Measurements from ENCODE around the gene PTGER2.

Gene PTGER2

DNA sequence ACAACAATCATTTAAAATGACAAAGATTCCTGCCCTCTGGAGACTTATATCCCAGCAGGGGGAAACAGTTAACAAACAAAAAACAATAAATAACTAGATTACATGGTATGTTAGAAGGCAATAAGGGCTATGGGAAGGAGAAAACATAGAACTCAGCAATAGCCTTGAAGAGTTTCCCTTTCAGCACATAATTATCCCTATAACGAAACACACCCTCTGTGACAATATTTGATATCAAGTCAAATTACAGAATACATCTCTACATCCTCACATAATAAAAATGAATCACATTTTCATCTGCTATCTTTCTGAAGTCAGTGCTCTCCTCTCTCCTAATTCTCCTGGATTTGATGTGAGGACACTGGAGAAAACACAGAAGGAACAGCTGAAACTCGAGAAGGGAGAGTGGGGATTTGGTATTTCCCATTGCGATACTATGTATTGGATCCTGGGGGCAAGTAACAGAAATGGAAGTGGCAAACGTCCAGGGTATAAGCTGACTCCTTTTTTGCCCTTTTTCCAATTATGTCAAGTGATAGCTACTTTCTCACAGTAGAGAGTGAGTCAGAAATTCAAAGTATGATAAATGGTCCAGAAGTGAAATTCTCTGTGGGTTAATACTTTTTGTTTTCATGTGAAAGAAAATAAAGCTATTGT is 9.7 kb upstream of the PTGER2 start:
- DNase-seq (ENCODE audit: low read depth in 2 of 2): no peak

- no peak for DNase-seq (ENCODE audit: low read depth in 2 of 2)
Measured at GRCh38 chr14:52305014-52305413, 9.1 kb upstream of the PTGER2 start.

GRCh38 chr14:52307376-52307775 is 6.7 kb upstream of the PTGER2 start:
- DNase-seq (ENCODE audit: low read depth in 2 of 2): no peak

GRCh38 chr14:52307905-52308304 is 6.2 kb upstream of the PTGER2 start:
- DNase-seq (ENCODE audit: low read depth in 2 of 2): no peak

DNA sequence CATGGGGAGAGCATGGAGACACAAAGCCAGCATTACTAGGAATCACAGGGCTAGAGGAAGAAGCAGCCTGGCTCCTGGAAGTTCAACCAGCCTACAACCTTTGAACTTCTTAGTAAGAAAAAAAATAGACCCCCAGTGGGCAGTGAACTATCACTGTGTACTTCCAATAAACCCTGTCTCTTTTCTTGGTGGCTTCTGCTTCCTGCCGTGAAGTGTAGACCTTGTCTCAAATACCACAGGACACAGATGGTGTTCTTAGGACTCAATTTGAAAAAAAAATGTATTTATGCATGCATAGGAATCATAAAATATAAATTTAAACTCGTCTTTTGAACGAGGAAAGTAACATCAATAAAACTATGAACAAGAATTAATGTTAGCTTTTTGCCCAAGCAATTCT is 3.6 kb upstream of the PTGER2 start:
- DNase-seq (ENCODE audit: low read depth in 2 of 2): no peak

DNA sequence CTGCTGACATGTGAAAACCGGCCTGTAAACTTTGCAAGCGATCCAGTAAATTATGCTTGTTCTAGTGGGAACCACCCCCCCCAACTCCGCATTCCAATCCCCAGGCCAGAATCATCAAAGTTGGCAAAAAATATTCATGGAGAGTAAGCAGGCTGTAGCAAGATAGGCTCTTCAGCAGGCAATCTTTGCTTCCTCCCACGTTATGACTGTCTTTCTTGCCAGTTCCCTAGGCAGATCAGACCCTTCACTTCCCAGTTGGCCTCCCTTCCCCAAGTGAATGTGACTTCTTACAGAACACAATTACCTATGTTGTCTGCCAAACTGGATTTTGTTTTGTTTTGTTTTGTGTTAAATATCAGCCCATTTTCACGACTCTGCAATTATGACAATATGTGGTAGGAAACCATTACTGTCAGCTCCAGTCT is 1.2 kb upstream of the PTGER2 start:
- DNase-seq (ENCODE audit: low read depth in 2 of 2): no peak

GRCh38 chr14:52313462-52313861 is 650 bp upstream of the PTGER2 start:
- no peak for DNase-seq (ENCODE audit: low read depth in 2 of 2)

DNA sequence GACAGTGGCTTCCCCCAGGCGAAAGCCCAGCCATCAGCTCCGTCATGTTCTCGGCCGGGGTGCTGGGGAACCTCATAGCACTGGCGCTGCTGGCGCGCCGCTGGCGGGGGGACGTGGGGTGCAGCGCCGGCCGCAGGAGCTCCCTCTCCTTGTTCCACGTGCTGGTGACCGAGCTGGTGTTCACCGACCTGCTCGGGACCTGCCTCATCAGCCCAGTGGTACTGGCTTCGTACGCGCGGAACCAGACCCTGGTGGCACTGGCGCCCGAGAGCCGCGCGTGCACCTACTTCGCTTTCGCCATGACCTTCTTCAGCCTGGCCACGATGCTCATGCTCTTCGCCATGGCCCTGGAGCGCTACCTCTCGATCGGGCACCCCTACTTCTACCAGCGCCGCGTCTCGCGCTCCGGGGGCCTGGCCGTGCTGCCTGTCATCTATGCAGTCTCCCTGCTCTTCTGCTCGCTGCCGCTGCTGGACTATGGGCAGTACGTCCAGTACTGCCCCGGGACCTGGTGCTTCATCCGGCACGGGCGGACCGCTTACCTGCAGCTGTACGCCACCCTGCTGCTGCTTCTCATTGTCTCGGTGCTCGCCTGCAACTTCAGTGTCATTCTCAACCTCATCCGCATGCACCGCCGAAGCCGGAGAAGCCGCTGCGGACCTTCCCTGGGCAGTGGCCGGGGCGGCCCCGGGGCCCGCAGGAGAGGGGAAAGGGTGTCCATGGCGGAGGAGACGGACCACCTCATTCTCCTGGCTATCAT is 663 bp downstream of the PTGER2 start:
- DNase-seq (ENCODE audit: low read depth in 2 of 2): peak in 1 of 2 donors; percentile 16

- DNase-seq (ENCODE audit: low read depth in 2 of 2): no peak
Measured at GRCh38 chr14:52315355-52315718, 1.2 kb downstream of the PTGER2 start.

DNA sequence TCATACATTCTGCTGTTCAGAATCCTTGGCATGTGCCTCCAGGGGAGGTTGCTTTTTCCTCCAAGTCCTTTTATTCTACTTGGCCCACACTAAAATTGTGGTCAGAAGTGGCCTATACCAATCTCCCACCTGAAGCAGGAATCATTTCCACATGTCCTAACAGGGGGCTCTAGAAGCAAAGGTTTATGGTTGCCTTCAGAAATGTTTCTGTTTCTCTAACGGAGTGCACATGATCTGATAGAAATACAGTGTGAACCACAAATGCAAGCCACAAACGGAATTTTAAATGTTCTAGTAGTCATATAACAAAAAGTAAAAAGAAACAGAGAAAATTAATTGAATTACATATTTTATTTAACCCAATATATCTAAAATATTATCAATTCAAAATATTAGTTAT is 4.0 kb downstream of the PTGER2 start:
- no peak for DNase-seq (ENCODE audit: low read depth in 2 of 2)

DNA sequence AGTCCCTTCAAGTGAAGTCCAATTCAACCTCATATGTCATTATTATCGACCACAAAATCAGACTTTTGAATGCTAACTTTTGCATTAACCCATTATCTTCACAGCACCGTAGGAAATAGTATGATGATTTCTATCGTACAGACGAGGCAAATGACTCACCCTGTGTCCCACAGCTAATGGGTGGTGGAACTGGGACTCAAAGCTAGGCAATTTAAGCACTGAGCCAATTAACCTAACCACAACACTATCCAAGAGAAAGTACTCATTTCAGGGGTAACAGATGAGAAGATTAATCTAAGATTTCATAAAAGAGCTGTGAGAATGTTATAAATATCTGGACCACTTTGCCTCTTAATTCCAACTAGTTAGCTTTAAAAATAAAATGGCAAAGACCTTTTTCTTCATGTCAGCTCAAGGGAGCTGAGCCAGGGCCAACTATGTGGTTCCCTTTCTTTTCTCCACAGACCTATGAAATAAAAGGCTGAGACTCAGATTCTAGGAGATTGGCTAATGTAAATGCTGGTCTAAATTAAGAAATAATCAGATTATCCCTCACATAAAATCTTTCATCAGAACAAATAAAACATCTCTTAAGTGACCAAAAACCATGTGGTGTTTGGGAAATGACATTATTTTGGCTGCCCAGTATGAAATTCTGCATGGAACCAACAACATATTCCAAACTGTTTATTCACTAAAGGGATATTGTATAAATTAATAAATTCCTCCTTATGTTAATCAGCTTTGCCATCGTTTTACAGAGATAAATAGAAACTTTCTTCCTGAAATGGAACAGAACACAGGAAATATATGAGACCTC is 4.9 kb downstream of the PTGER2 start:
- no peak for DNase-seq (ENCODE audit: low read depth in 2 of 2)

GRCh38 chr14:52319919-52320318 is 5.8 kb downstream of the PTGER2 start:
- DNase-seq (ENCODE audit: low read depth in 2 of 2): no peak

DNA sequence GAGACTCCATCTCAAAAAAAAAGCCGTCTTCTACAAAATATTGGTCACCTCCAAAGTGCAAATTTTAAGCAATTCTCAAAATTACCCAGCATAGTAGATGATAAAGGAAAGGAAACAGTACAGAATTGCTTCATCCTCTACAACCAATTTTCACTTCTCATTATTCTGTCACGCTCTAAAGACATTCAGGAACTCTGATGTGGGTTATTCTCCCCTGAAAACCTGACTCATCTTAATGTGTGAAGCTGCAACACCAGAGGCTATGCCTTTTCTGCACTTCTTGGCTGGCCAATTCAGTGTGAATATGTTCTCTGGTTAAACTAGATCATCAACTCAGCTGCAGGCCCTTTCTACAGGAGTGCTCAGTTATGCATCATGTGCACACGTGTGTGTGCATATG is 11.0 kb downstream of the PTGER2 start:
- peak in 1 of 2 donors; percentile 22 for DNase-seq (ENCODE audit: low read depth in 2 of 2)

GRCh38 chr14:52325630-52326029 is 11.5 kb downstream of the PTGER2 start:
- DNase-seq (ENCODE audit: low read depth in 2 of 2): no peak

DNA sequence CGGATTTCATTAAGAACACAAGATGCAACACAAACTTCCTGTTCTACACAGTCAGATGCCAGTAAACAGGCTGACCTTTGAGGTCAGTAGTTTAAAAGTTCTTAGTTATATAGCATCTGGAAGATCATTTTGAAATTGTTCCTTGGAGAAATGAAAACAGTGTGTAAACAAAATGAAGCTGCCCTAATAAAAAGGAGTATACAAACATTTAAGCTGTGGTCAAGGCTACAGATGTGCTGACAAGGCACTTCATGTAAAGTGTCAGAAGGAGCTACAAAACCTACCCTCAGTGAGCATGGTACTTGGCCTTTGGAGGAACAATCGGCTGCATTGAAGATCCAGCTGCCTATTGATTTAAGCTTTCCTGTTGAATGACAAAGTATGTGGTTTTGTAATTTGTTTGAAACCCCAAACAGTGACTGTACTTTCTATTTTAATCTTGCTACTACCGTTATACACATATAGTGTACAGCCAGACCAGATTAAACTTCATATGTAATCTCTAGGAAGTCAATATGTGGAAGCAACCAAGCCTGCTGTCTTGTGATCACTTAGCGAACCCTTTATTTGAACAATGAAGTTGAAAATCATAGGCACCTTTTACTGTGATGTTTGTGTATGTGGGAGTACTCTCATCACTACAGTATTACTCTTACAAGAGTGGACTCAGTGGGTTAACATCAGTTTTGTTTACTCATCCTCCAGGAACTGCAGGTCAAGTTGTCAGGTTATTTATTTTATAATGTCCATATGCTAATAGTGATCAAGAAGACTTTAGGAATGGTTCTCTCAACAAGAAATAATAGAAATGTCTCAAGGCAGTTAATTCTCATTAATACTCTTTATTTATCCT is 13.5 kb downstream of the PTGER2 start:
- DNase-seq (ENCODE audit: low read depth in 2 of 2): no peak

DNA sequence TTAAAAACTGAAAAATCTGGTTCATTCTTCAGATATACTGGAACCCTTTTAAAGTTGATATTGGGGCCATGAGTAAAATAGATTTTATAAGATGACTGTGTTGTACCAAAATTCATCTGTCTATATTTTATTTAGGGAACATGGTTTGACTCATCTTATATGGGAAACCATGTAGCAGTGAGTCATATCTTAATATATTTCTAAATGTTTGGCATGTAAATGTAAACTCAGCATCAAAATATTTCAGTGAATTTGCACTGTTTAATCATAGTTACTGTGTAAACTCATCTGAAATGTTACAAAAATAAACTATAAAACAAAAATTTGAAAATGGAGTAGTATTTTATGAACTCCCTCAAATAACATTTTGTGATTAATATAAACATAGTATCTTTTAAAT is 14.2 kb downstream of the PTGER2 start:
- no peak for DNase-seq (ENCODE audit: low read depth in 2 of 2)

GRCh38 chr14:52329678-52330369 is 15.7 kb downstream of the PTGER2 start:
- DNase-seq (ENCODE audit: low read depth in 2 of 2): no peak

GRCh38 chr14:52332269-52332668 is 18.2 kb downstream of the PTGER2 start:
- no peak for DNase-seq (ENCODE audit: low read depth in 2 of 2)

DNA sequence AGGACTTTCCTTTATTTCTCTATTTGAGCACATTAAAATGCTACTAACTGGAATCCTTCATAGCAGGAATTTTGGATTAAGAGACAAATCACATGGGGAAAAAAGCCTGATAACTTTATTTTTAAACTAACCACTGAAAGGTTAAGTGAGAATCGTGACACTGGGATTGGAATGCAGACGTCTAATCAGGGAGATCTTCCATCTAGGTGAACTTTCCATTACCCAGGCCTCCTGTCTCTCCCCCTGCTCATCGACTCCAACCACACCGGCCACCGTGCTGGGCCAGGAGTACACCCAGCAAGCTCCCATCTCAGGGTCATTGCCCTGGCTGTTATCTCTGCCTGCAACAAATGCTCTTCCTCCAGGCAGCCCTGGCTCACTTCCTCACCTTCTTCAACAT is 19.0 kb downstream of the PTGER2 start:
- no peak for DNase-seq (ENCODE audit: low read depth in 2 of 2)

DNA sequence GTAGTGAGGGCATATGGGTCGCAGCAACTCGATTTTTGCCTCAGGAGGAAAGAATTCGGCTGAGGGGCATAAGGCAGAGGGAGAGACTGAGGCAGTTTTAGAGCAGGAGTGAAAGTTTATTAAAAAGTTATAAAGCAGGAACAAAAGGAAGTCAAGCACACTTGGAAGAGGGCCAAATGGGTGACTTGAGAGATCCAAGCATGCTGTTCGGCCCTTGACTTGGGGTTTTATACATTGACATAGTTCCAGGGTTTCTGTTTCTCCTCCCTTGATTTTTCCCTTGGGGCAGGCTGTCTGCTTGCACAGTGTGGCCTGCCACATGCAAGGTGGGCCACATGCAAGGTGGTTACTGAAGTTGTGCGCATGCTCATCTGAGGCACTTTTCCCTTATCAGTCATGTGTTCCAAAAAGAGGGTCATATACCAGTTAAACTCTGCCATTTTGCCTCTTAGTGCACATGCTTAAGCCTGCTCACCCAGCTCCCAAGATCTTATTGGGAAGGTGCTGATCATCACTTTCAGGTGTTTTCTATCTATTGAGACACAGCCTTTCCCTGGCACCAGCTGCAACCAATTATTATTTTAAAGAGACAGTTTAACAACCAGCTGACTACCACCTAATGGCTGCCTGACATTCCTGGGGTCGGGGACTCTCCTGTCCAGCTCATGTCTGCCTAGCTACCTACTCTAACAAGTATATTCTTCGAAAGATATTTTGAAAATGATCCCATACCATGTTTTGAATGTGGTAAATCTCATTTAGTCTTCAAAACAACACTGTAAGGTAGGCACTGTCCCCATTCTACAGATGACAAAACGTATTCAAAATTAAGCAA is 19.9 kb downstream of the PTGER2 start:
- no peak for DNase-seq (ENCODE audit: low read depth in 2 of 2)

All from stimulated activated CD8-positive, alpha-beta memory T cell treated with anti-CD3 and anti-CD28 coated beads, Interleukin-15, amount 100 ng/mL, for 48 hours (primary cell).